HEK293T (cell line): ENCODE data around the gene ZDHHC8.

ENCODE experiments used
- CTCF ChIA-PET: fragments of 350-600 bp; formaldehyde crosslinking; extraction: SDS; loops from one replicate; lab custom pipeline; 2021; ENCODE audit warnings: antibody characterized with exemption, inconsistent platforms; lab: Yijun Ruan, JAX
- POLR2A ChIA-PET: fragments of 350-600 bp; formaldehyde crosslinking; extraction: SDS; loops from one replicate; lab custom pipeline; 2020; ENCODE audit warnings: antibody characterized with exemption, inconsistent platforms; lab: Yijun Ruan, JAX
- DNase-seq: peaks from one replicate; pipeline ENCODE4 v3.0.0; 2012; ENCODE audit warnings: mixed read lengths; ENCODE audit errors: extremely low spot score
- ARNT ChIP-seq: fragments of 450-650 bp; IDR thresholded peaks from 2 replicates; pipeline ENCODE4 v1.6.1; 2017; ENCODE audit warnings: mild to moderate bottlenecking
- BHLHE40 ChIP-seq: fragments of 450-650 bp; IDR thresholded peaks from 2 replicates; pipeline ENCODE4 v1.6.1; 2016; ENCODE audit warnings: mild to moderate bottlenecking, moderate library complexity, borderline replicate concordance
- CTBP1 ChIP-seq: fragments of 450-650 bp; IDR thresholded peaks from 2 replicates; pipeline ENCODE4 v1.6.1; 2016; ENCODE audit warnings: borderline replicate concordance
- ELF4 ChIP-seq: fragments of 450-650 bp; IDR thresholded peaks from 2 replicates; pipeline ENCODE4 v1.6.1; 2017; ENCODE audit warnings: antibody characterized with exemption
- FOXA1 ChIP-seq: fragments of 450-650 bp; IDR thresholded peaks from 2 replicates; pipeline ENCODE4 v1.6.1; 2016; ENCODE audit warnings: mild to moderate bottlenecking
- FOXK2 ChIP-seq: fragments of 450-650 bp; IDR thresholded peaks from 2 replicates; pipeline ENCODE4 v1.6.1; 2016; ENCODE audit warnings: mild to moderate bottlenecking
- FOXM1 ChIP-seq: fragments of 450-650 bp; IDR thresholded peaks from 2 replicates; pipeline ENCODE4 v1.6.1; 2017; ENCODE audit warnings: mild to moderate bottlenecking, borderline replicate concordance
- HDGF ChIP-seq: fragments of 450-650 bp; IDR thresholded peaks from 2 replicates; pipeline ENCODE4 v1.6.1; 2017; ENCODE audit warnings: antibody characterized with exemption, borderline replicate concordance
- L3MBTL2 ChIP-seq: fragments of 450-650 bp; conservative IDR thresholded peaks from 2 replicates; pipeline ENCODE4 v1.6.1; 2016; ENCODE audit warnings: mild to moderate bottlenecking
- LEF1 ChIP-seq: fragments of 450-650 bp; IDR thresholded peaks from 2 replicates; pipeline ENCODE4 v1.6.1; 2017; ENCODE audit warnings: mild to moderate bottlenecking, borderline replicate concordance
- NFRKB ChIP-seq: fragments of 450-650 bp; IDR thresholded peaks from 2 replicates; pipeline ENCODE4 v1.6.1; 2016; ENCODE audit warnings: mild to moderate bottlenecking, moderate library complexity
- PKNOX1 ChIP-seq: fragments of 450-650 bp; IDR thresholded peaks from 2 replicates; pipeline ENCODE4 v1.6.1; 2016
- SP1 ChIP-seq: fragments of 450-650 bp; IDR thresholded peaks from 2 replicates; pipeline ENCODE4 v1.6.1; 2017
- SUZ12 ChIP-seq: fragments of 450-650 bp; IDR thresholded peaks from 2 replicates; pipeline ENCODE4 v1.6.1; 2016; ENCODE audit warnings: mild to moderate bottlenecking
- TARDBP ChIP-seq: fragments of 450-650 bp; IDR thresholded peaks from 2 replicates; pipeline ENCODE4 v1.6.1; 2016
- ZNF384 ChIP-seq: fragments of 450-650 bp; IDR thresholded peaks from 2 replicates; pipeline ENCODE4 v1.6.1; 2016

ZDHHC8 gene

GRCh38 chr22:20086763-20087162 is 44.8 kb upstream of the ZDHHC8 start:
- TF ChIP-seq HDGF: no peak
- no peak for TF ChIP-seq ZNF384
- no peak for TF ChIP-seq ELF4
- TF ChIP-seq FOXM1: no peak
- TF ChIP-seq SP1: no peak
- TF ChIP-seq FOXK2: no peak
- no peak for TF ChIP-seq BHLHE40
- no peak for TF ChIP-seq PKNOX1
- TF ChIP-seq L3MBTL2: no peak
- TF ChIP-seq SUZ12: no peak
- TF ChIP-seq NFRKB: no peak
- TF ChIP-seq FOXA1: no peak
- no peak for TF ChIP-seq CTBP1
- ChIA-PET POLR2A (no interaction called here), CTCF (interaction anchor here (0.6 to 1.6 kb wide), 3 partner anchors 10 to 43 kb away, joined by 3 to 5 read pairs (median 5); no protein-coding TSS in a partner anchor)
- no peak for DNase-seq

GRCh38 chr22:20087319-20088262 is 44.0 kb upstream of the ZDHHC8 start:
- no peak for TF ChIP-seq ZNF384
- TF ChIP-seq CTBP1: no peak
- TF ChIP-seq BHLHE40: no peak
- no peak for TF ChIP-seq ARNT
- no peak for TF ChIP-seq FOXK2
- no peak for TF ChIP-seq PKNOX1
- TF ChIP-seq FOXM1: no peak
- TF ChIP-seq SP1: no peak
- no peak for TF ChIP-seq HDGF
- TF ChIP-seq LEF1: no peak
- TF ChIP-seq TARDBP: no peak
- no peak for TF ChIP-seq NFRKB
- no peak for TF ChIP-seq FOXA1
- TF ChIP-seq L3MBTL2: no peak
- TF ChIP-seq ELF4: no peak
- no peak for TF ChIP-seq SUZ12
- ChIA-PET CTCF (no interaction called here), POLR2A (interaction anchor here (2.2 kb wide), 1 partner anchor 8 kb away, joined by 8 read pairs; the partner anchor contains the start of gene DGCR8)
- no peak for DNase-seq

GRCh38 chr22:20088263-20088648 is 43.3 kb upstream of the ZDHHC8 start:
- TF ChIP-seq LEF1 (no peak), ARNT (no peak), NFRKB (no peak), CTBP1 (no peak), SP1 (no peak), TARDBP (no peak), SUZ12 (no peak), BHLHE40 (no peak), FOXM1 (no peak), ELF4 (no peak), FOXK2 (no peak), HDGF (no peak), FOXA1 (no peak), L3MBTL2 (no peak), PKNOX1 (no peak), ZNF384 (no peak)
- CTCF ChIA-PET: no interaction called here
- POLR2A ChIA-PET: interaction anchor here (2.2 kb wide), 1 partner anchor 9 kb away, joined by 8 read pairs; the partner anchor contains the start of gene DGCR8
- DNase-seq: no peak

GRCh38 chr22:20089226-20089976 is 42.2 kb upstream of the ZDHHC8 start:
- ChIA-PET CTCF (no interaction called here), POLR2A (interaction anchor here (2.2 kb wide), 1 partner anchor 10 kb away, joined by 8 read pairs; the partner anchor contains the start of gene DGCR8)
- DNase-seq: no peak
- TF ChIP-seq LEF1 (no peak), TARDBP (no peak), L3MBTL2 (no peak)

- no peak for DNase-seq
- POLR2A ChIA-PET: interaction anchor here (1.2 to 1.5 kb wide), 3 partner anchors 9 to 12 kb away, joined by 3 read pairs; partner anchors contain the start of gene DGCR8
- CTCF ChIA-PET: no interaction called here
- TF ChIP-seq FOXK2 (no peak), LEF1 (no peak), NFRKB (no peak), SUZ12 (no peak), BHLHE40 (no peak), SP1 (no peak), FOXA1 (no peak), TARDBP (no peak)
These were observed 41.5 kb upstream of the ZDHHC8 start for GRCh38 chr22:20089977-20090729.
